OCI-LY1 (cell line): ENCODE measurements around the gene CDK2.

Source experiments
- EZH2 ChIP-seq: fragments of 200-600 bp; sonication (generic), shearing (Covaris generic); IDR thresholded peaks from 2 replicates; pipeline ENCODE4 v1.8.0; 2017; ENCODE audit warnings: borderline replicate concordance, mixed run types, mild to moderate bottlenecking, antibody characterized with exemption, low read length, moderate library complexity, mixed read lengths
- TF ChIP-seq, protein P1 (sequence below): fragments of 200-600 bp; sonication (generic), shearing (Covaris generic); IDR thresholded peaks from 2 replicates; pipeline ENCODE4 v1.5.1; 2017; ENCODE audit warnings: mild to moderate bottlenecking, antibody characterized with exemption, low read length, moderate library complexity, mixed read lengths

DNA sequence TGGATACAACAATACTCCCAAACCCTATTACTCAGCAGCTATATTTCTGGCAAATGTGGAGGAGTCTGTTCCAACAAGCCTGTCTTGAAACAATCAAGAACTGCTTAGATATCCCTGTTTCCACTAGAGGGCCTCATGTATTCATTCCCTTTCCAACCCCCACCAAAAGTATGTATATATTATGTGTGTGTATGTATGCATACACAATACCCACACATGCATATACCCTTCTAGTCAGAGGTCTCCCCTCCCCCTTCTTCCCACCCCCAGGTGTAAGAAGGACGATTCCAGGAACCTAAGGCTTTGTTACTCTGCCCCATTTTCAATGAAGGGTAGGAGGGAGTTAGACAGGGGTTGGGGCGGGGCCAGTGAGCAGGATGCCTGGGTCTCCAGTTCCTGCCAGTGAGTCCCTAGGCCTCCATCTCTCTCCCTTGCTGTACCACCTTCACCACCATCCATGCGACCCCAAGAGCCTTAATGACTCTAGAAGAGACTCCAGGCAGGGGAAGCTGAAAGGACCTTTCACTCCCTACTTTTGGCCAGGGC, 35.8 kb upstream of the CDK2 start, which contains the start of gene DGKA:
- TF ChIP-seq, protein P1, sequence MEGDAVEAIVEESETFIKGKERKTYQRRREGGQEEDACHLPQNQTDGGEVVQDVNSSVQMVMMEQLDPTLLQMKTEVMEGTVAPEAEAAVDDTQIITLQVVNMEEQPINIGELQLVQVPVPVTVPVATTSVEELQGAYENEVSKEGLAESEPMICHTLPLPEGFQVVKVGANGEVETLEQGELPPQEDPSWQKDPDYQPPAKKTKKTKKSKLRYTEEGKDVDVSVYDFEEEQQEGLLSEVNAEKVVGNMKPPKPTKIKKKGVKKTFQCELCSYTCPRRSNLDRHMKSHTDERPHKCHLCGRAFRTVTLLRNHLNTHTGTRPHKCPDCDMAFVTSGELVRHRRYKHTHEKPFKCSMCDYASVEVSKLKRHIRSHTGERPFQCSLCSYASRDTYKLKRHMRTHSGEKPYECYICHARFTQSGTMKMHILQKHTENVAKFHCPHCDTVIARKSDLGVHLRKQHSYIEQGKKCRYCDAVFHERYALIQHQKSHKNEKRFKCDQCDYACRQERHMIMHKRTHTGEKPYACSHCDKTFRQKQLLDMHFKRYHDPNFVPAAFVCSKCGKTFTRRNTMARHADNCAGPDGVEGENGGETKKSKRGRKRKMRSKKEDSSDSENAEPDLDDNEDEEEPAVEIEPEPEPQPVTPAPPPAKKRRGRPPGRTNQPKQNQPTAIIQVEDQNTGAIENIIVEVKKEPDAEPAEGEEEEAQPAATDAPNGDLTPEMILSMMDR: peak; percentile 80
- no peak for TF ChIP-seq EZH2
